ENCODE results near the gene CTDP1. TPM values are rescaled to one million over a fixed set of nuclear protein-coding genes. Genes with fewer than 3 reads are reported as not detected.

CTDP1 gene
- total RNA-seq, 1 experiment from 2014 or later: 33.7 TPM

DNA sequence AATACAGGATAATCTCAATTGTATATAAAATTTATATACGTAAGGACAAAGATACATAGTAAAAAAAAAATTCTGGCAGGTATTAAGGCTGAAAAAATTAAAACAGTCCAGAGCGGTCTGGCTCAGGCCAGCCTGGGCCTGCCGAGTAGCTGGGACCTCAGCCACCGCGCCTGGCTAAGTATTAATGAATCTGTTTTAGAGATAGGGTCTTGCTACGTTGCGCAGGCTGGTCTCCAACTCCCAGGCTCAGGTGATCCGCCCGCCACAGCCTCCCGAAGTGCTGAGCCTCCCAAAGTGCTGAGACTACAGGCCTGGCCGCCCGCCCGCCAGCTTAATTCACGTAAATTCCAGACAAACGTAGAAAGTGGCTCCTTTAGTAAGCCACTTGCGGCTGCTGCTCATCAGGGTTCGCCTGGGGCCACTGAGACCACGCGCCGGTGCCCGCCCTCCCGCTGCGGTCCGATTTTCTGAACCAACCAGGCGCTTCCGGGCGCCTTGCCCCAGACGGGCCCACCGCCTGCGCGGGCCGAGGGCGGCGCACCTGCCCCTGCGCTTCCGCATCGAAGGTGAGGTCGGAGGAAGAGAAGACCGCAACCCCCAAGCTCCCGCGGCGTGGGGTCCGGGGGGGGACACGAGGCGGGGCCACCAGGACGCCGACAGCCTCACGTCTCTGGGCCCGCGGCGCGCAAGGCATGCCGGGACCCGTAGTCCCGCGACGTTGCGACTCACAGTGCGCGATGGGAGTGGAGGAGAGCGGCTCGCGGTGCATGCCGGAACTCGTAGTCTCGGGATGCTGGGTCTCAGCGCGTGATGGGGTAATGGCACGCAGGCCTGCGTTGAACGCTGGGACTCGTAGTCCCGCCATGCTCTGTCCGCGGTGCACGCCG, 695 bp upstream of the CTDP1 start:
- Histone ChIP-seq H3K4ac (ENCODE audit: low read depth, low read length) (no peak overlapping the region), H3K9ac (ENCODE audit: extremely low read depth, insufficient read length, low read length) (peak overlapping the region; percentile 73), H3K9me3 (ENCODE audit: control insufficient read depth, low read depth, low read length) (no peaks in the 10 kb centered on the region), H3K79me2 (ENCODE audit: insufficient read depth, low read length) (peaks cover 37% of the 10 kb centered on the region; the same call in 1 of the 2 replicates), H2AFZ (ENCODE audit: low read length) (no peak overlapping the region), H3K27me3 (ENCODE audit: insufficient read depth, low read length) (no peaks in the 10 kb centered on the region), H3K18ac (ENCODE audit: insufficient read length, low read depth, low read length) (peak overlapping the region; percentile 98), H2AK5ac (ENCODE audit: insufficient read length, low read length) (no peak overlapping the region), H4K91ac (ENCODE audit: insufficient read length, low read depth, low read length) (no peak overlapping the region), H4K20me1 (ENCODE audit: control insufficient read depth, insufficient read depth, insufficient read length) (no peaks in the 10 kb centered on the region), H2BK15ac (ENCODE audit: low read depth, low read length) (no peak overlapping the region), H3T11ph (ENCODE audit: low read length) (no peak overlapping the region), H2BK120ac (ENCODE audit: low read depth, low read length, poor library complexity, severe bottlenecking) (no peak overlapping the region), H2BK12ac (ENCODE audit: insufficient read length, low read depth, low read length) (no peak overlapping the region), H2BK20ac (ENCODE audit: low read depth, low read length, poor library complexity, severe bottlenecking) (no peak overlapping the region), H4K8ac (replicated peaks; ENCODE audit: insufficient read length, low read depth, low read length) (no peak overlapping the region), H3K23me2 (ENCODE audit: insufficient read length, low read depth, low read length, poor library complexity, severe bottlenecking) (peaks cover 5% of the 10 kb centered on the region), H3K27ac (ENCODE audit: insufficient read length, low read depth, low read length) (no peak overlapping the region), H2BK5ac (ENCODE audit: insufficient read length, low read length) (no peak overlapping the region), H3K79me1 (ENCODE audit: insufficient read depth, low read depth, low read length, poor library complexity, severe bottlenecking) (peaks cover 3% of the 10 kb centered on the region), H3K14ac (ENCODE audit: insufficient read depth, low read length) (peak overlapping the region; percentile 97; the same call in 1 of the 2 replicates), H3K4me1 (ENCODE audit: insufficient read depth, low read length) (peaks cover 4% of the 10 kb centered on the region; the same call in 1 of the 2 replicates), H3K4me2 (ENCODE audit: insufficient read depth, insufficient read length, low read length) (peak overlapping the region; percentile 52), H4K5ac (ENCODE audit: insufficient read length, low read depth, low read length) (no peak overlapping the region), H3K56ac (ENCODE audit: insufficient read length, low read depth, low read length) (no peak overlapping the region), H3K23ac (ENCODE audit: insufficient read length, low read depth, low read length) (no peak overlapping the region)
- Mint-ChIP-seq H3K4me3 (peak overlapping the region; percentile 90 to 94), H3K27me3 (ENCODE audit: low read depth) (no peaks in the 10 kb centered on the region), H3K27ac (peak overlapping the region; percentile 98 to 99 (median 99)), H3K4me1 (peaks cover 23 to 30% of the 10 kb centered on the region in 2 experiments), H3K9me3 (no peaks in the 10 kb centered on the region), H3K36me3 (ENCODE audit: insufficient read depth in 1 of 3, low read depth in 3 of 3) (peaks cover 2 to 22% (median 20%) of the 10 kb centered on the region in 3 experiments; a peak in 6 of 7 replicates)
- DNase-seq: peak; percentile 99
- no CpG with 5 or more reads among the region's 77 CpGs for WGBS (ENCODE audit: extremely low coverage, insufficient read length, low lambda C conversion rate)
- TF ChIP-seq, protein P1, sequence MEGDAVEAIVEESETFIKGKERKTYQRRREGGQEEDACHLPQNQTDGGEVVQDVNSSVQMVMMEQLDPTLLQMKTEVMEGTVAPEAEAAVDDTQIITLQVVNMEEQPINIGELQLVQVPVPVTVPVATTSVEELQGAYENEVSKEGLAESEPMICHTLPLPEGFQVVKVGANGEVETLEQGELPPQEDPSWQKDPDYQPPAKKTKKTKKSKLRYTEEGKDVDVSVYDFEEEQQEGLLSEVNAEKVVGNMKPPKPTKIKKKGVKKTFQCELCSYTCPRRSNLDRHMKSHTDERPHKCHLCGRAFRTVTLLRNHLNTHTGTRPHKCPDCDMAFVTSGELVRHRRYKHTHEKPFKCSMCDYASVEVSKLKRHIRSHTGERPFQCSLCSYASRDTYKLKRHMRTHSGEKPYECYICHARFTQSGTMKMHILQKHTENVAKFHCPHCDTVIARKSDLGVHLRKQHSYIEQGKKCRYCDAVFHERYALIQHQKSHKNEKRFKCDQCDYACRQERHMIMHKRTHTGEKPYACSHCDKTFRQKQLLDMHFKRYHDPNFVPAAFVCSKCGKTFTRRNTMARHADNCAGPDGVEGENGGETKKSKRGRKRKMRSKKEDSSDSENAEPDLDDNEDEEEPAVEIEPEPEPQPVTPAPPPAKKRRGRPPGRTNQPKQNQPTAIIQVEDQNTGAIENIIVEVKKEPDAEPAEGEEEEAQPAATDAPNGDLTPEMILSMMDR (conservative IDR thresholded peaks at IDR 0.05): no peak

Measured in H9 (cell line).